HG03039 (cell line): ENCODE data around the gene KRT78.
"Not testable (repeated sequence)": the region's sequence is repeated elsewhere in the genome, so short reads cannot be mapped to it uniquely, and the experiment has no call there.

Experiments
- ATAC-seq: cut with Tn5 transposase; IDR thresholded peaks from one replicate; pipeline ENCODE4 v1.9.1; 2021; ENCODE audit warnings: mild to moderate bottlenecking, moderate library complexity; ENCODE audit not compliant: unreplicated experiment

Gene KRT78

DNA sequence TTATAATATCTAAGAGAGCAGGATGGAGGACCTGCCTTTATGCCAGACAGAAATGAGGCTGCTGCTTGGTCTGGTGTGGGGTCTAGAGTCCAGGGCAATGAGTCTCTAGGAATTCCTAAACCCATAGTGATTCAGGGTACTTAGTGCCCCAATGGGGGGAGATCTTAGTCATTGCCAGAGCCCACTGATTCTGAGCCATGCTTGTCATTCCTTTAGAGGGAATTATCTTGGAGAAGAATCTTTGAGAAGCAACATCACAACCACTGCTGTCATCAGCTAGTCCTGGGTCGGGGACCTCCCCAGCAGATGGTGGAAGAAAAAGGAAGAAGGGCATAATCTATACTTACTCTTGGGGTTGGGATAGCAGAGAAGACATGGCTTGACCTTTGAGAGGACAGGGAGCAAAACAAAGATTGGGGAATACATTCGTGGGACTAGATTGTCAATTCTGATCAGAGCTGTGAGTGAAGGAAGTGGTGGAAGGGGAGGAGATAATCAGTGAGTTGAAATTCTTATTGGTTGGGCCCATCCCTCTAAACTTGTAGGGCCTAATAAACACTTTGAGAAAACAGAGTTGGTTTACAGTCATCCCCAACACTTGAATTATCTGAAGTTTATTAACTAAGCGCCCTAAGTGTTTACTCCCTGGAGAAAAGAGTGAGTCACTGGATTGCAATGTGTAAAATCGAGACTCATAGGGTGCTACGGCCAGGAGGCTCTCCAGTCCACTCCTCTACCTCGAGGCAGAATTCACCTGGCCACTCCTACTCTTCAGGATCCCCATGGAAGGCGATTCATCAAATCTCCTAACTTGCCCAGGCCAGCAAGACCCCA, 49.9 kb downstream of the KRT78 start:
- no peak for ATAC-seq

DNA sequence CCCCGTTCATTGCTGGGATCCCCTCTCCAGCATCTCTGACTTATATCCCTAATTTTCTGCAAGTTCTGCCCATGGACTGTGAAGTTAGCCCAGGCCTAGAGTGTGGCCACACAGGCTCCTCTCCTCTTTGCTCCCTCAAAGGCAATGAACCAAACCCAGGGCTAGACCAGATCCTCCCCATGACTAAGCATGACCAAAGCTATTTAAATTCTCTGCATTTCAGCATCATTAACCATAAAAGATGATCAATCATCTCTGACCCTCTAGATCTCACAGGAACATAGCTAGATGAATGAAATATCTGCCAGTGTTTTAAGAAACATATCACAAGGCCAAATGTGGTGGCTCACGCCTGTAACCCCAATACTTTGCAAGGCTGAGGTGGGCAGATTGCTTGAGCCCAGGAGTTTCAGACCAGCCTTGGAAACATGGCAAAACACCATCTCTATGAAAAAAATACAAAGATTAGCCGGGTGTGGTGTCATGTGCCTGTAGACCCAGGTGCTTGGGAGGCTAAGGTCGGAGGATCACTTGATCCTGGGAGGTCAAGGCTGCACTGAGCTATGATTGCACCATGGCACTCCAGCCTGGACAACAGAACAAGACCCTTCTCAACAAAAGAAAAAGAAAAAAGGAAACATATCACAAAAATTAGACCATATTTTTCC, 50.7 kb downstream of the KRT78 start:
- ATAC-seq, result no peak

DNA sequence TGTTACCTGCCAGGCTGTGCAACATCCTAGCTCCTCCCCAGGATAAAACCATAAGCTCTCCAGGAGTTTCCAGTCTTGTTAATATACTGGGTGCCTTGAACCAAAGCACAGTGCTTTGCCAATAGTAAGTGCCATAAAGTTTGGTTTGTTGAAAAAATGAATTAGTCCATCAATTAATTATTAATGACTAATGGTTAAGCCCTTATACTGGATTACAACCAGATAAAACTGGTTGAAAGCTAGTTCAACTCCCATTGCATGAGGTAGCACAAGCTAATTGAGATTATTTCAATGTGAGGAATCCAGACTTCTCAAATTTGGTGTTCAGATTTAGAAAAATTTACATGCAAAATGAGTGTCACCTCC, 51.3 kb downstream of the KRT78 start:
- no peak for ATAC-seq

DNA sequence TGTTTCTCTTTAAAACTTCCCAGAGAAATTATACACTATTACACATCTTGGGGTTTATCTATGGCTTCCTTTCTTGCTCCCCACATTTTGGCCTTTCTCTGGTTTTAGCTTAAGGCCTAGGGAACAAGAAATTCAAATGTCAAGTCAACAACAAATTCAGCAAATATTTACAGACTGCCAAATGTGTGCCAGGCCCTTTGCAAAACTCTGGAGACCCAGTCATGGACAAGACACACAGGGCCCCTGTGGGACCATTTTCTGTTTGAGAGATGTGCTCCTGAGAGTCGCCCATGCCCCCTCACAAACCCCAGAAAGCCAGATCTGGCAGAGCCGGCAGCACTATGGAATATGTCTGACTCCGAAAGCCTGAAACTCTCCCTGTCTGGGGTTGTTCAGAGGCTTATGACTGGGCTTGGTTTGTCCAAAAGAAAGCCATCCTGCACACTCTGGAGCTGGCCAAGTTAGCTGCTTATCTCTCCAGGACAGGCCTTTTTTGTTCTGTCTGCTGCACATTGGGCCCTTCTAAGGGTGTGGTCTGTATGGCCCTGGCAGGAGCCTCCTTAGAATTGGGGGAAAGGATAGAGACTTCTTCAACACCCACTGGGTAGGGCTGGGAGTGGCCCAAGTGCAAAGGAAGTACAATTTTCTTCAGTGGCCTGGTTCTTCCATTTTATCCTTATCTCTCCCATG, 51.8 kb downstream of the KRT78 start:
- no peak for ATAC-seq

DNA sequence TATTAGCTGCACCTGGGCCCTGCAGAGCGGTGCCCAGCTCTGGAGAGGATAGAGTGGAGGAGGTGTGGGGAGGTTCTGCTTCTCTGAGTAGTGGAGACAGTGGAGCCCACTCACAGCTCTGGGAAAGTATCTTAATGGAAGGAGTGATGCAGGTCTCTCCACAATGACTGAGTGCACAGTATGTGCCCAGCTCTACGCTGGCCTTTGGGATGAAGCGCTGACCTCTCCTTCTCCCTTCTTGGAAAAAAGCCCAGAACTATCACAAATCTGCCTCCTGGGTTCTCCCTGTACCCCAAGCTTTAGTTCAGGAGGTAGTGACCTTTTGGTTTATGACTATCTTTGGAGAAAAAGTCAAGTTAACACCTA, 52.4 kb downstream of the KRT78 start:
- ATAC-seq, result no peak

DNA sequence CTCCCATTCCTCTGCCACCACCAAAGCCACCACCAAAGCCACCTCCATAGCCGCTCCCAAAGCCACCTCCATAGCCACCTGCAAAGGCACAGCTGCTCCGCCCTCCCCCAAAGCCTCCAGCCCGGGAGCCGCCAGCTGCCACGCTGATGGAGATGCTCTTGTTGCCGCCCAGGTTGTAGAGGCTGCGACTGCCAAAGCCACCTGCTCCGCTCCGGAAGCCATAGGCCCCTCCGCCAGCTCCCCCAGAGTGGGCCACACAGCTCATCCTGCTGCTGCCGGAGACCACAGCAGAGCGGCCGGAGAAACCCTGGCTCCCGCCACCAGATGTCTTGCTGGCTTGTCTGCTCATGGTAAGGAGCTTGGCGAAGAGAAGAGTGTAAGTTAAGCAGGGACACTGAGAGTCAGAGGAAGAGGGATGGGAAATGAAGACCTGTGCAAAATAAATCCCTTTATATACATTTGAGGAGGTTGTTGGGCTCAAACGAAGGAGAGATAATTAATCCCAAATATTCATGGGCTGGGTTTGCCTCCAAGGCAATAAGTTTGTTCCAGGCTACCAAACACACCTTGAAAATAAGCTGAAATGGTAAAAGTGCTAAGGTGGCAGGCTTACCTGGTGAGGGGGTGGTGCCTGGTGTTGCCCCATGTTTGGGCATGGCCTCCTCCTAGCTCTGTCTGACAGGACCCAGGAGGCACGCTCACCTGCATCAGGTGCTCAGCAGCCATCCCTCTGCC, 52.9 kb downstream of the KRT78 start, which contains the start of gene KRT3:
Gene KRT3, minus strand, starts transcription at position 424 of the 735 bp plus-strand sequence. Its CDS starts 75 bp downstream, at position 349.
- no peak for ATAC-seq

DNA sequence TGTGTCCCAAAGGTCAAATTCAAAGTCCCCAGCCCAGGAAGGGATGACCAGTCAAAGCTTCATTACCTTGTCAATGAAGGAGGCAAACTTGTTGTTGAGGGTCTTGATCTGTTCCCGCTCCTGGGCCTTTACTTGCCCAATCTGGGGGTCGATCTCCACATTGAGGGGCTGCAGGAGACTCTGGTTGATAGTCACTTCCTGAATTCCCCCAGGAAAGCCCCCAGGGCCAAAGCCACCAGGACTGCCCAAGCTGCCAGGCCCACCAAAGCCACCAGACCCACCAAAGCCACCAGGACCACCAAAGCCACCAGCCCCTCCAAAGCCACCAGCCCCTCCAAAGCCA, 53.5 kb downstream of the KRT78 start:
- ATAC-seq, result not testable (repeated sequence)

DNA sequence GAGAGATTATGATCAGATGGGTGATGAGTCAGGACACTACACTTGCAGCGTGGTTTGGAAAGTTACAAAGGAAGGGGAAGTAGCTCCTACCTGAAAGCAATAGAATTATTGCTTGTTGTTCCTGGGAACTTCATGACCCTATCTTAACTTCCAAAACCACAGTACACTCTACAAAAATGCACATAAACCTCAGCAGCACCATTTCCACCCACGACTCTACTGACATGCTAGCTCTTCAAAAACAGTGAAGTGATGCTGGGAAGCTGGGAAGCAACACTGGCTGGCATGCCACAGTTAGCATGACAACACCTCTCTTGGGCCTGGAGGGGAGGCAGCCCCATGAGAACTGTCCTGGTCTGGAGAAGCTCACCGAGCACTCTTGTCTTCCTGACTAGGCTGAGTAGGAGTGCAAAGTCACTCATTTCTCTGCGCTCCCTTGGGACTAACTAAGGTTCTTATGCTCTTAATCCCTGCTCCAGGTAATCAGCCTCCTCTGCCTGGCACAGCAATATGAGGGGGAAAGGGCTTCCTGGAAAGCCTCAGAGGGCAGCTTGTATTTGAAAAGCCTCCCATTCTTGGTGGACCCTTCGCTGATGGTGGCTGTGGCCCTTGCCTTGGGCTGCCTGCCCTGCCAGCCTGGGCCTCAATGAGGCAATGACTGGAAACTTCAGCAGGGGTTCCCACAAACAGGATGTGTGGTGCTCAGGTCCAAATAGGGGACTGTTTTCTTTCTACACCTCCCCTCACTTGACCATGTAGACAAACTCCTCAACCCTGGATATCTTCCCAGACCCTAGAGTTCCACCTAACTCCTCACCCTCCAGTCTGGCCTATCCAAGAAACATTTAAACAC, 54.1 kb downstream of the KRT78 start:
- ATAC-seq, result no peak

DNA sequence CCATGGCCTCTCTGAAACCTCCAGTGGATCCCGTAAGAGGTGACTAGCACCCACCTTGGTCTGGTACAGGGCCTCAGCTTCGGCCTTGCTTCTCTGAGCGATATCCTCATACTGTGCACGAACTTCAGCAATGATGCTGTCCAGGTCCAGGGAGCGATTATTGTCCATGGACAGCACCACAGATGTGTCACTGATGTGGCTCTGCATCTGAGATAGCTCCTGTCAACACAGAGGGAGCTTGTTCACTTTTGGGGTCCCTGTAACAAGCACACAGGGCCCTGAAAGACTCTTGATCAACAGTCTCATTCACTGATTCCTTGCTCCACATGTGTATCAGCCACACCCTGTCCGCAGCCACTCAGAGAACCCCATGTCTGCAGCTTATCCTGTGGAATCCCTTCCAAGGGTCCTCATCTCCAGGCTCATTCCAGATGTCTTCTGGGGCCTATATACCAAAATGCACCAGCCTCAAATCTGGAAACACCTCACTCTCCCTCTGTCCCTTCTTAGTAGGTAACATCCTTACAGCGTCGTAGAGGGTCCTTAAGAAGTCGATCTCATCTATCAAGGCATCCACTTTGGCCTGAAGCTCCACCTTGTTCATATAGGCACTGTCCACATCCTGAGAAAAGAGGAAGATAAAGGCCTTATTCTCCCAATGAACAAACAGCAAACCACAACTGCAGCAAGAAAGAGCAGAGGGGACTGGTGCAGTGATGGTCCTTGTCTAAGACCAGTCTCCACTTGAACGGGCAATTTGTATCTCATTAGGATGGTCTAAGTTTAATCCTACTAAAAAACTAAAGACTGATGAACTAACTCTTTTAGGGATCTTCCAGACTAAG, 56.4 kb downstream of the KRT78 start:
- no peak for ATAC-seq

DNA sequence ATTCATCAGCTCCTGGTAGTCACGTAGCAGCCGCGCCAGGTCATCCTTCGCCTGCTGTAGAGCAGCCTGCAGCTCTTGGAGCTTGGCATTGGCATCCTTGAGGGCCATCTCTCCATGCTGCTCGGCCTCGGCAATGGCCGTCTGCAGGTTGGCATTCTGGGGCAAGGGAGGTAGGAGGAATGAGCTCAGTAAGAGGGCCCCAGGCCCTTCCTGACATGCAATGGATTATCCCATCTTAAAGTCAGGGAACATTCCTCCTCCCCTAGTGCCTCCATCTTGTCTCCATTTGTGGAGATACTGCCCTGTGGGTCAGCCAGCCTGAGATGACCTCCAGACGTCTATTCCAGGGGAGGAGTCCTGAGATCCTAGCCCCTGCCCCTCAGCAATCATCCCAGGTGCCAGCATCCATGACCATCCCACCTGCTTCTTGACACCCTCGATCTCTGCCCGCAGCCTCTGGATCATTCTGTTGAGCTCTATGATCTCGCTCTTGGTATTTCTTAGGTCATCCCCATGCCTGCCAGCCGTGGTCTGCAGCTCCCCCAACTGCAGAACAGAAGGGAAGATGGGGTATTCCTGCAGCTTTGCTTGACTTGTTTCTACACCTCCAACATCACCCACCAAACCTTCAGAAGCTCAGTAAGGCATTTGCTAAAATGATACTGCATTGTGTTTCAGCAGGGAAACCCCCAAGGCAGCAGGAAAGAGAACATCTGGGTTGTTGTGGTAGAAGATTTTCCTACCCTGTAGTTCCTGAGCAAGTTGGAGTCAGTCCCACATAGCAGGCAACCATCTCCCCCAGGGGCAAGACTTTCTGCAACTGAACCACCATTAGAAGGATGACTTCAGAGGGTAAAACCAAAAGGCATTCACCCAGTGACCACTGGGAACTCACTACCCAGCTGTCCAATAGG, 57.3 kb downstream of the KRT78 start:
- ATAC-seq, result no peak

DNA sequence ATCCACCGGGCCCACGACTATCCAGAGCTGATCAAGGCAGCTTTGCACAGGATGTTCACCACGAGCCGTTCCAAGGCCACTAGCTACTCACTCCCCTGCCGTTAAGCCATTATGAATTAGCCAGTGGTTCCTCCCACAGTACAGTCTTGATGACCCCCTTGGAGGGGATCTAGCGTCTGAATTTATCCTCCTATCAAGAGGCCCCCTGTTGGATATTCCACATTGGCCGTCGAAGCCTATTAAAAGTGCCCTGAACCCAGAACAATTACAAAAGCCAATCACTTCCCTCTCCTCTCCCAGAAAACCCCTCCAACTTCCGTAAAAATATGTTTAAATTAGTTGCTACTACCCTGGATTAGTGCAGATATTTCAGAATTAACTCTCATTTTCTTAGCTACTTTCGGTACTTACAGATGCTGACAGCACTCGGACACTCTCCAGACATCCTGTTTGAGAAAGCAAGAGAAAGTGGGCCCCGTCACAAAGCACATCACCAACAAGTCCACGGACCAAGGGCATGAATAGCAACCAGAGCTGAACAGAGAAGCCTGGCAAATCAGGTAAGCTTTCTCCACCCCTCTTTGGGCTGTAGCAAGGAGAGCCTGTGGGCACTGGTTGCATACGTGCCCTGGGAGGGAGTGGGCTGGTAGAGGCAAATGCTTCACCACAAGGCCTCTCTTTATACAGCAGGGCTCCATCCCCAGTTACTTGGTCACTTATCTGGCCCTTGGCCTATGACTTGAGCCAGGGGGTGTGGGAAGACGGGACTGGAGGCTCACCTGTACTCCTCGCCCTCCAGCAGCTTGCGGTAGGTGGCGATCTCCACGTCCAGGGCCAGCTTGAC, 58.1 kb downstream of the KRT78 start:
- ATAC-seq, result no peak

DNA sequence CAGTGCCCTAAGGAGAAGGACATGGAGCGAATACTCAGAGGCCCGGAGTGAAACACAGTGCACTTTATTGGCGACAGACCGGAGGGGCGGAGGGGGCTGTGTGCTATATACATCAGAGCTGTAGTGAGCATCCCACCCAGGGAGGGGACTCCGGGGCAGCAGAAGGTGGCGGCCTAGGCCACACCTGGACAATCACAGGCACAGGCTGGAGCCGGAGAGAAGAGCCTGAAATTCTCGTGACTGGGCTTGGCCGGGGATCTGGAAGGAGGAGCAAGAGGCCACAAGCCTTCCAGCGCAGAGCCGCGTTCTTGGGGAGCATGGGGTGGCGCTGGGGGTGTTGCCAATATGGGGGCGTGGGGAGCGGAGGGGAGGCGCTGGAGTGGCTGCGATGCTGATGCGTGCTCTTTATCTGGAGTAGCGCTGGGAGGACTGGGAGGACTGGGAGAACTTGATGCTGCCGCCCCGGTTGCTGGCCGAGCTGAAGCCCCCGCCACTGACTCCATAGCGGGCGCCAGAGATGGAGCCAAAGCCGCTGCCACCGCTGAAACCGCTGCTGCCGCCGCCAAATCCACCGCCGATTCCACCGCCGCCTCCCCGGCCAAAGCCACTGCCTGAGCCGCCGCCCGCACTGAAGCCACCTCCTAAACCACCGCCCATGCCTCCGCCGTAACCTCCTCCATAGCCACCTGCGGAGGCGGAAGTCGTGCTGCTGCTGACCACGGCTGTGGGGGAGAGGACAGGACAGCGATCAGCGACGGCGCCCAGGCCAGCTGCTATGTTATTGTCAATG, 59.0 kb downstream of the KRT78 start:
- ATAC-seq, result no peak

DNA sequence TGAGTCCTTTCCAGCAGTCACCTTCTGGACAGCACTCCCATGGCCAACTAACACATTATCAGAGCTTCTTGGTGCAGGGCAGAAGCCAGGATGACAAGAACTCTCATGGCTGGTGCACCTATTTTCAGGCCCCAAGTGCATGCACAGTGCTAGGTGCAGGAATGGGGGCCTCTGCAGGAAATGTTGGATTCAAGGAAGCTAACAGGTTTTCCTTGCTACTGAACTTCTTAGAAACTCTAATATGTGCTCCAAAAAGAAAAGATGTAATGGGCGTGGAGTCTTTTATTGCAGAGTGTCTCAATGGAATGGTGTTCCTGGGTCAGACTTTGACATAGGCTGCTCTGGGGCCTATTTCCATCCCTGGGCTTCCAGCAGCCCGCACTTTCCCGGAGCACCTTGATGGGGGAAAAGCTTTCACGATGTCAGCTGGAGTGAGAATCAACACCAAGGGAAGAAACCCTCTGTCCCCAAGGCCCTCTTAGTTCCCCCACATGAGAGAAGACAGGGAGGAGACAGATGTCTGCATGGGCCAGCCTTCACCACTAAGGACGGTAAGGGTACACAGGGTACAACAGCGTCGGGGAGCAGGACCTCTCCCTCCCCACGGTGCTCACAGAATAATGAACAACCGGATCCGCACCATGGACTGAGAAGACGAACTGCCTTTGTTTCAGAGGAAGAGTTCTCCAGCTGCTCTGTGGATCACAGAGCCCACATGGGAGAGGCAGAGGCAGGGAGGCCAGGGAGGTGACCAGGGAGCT, 59.7 kb downstream of the KRT78 start:
- no peak for ATAC-seq

DNA sequence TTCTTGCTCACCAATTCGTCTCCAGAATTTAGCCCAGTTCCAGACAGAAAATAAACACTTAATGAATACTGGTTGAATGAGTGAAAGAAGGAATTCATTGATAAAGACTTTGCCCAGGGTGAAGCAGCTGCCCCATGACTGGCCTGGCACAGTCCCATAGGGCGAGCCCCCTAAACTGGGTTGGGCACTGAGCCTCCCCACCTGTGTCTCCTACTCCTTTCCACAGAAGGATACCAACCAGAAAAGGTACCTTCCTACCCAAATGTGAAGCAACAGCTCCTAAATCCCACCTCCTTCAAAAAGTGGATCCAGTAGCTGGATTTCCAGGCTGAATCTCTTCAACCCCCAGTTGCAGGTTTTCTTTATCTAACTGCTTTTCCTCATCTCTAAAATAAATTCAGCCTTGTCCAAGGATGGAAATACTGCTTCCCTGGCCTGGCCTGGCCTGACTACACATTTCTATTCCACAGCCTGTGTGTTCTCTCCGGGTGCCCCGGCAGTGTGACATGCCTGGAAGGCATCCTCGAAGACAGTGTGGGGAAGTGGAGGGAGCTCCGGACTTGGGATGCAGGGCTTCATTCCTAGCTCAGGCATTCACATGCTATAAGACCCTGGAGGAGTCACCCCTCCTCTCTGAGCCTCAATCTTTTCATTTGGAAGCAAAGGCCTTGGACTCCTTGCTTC, 60.5 kb downstream of the KRT78 start:
- no peak for ATAC-seq
